ENCODE measurements around the gene STARD4.

DNA sequence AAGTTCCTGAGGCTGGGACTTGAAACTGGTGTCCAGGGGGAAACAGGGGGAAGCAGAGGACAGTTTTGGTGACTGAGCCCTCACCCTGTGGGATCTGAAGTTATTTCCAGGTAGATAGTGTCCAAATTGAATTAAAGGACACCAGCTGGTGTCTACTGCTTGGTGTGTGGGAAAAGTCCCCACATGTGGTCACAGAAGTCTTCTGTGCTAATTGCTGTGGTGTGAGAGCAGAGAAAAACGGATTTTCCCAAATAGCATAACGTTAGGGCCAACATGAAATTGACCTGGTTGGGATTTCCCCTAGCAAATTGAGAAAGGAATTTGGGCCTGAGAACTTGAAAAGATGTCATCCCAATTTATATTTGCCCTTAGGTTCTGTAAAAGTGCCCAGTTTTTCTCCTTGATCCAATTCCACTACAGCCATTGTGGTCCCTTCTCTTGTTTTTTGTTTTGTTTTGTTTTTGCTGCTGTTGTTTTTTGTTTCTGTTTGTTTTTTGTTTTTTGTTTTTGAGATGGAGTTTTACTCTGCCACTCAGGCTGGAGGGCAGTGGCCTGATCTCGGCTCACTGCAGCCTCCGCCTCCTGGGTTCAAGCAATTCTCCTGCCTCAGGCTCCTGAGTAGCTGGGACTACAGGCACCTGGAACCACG lies 5.6 kb upstream of the STARD4 start:
- TF ChIP-seq, protein P1, sequence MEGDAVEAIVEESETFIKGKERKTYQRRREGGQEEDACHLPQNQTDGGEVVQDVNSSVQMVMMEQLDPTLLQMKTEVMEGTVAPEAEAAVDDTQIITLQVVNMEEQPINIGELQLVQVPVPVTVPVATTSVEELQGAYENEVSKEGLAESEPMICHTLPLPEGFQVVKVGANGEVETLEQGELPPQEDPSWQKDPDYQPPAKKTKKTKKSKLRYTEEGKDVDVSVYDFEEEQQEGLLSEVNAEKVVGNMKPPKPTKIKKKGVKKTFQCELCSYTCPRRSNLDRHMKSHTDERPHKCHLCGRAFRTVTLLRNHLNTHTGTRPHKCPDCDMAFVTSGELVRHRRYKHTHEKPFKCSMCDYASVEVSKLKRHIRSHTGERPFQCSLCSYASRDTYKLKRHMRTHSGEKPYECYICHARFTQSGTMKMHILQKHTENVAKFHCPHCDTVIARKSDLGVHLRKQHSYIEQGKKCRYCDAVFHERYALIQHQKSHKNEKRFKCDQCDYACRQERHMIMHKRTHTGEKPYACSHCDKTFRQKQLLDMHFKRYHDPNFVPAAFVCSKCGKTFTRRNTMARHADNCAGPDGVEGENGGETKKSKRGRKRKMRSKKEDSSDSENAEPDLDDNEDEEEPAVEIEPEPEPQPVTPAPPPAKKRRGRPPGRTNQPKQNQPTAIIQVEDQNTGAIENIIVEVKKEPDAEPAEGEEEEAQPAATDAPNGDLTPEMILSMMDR (IDR thresholded peaks at IDR 0.05): no peak
- TF ChIP-seq EZH2phosphoT487 (IDR thresholded peaks at IDR 0.05) (no peak), EZH2 (IDR thresholded peaks at IDR 0.05) (no peak)

Data from neural progenitor cell (in vitro differentiated cells).